ENCODE results near the gene EIF5. TPM values are rescaled to one million over a fixed set of nuclear protein-coding genes. Genes with fewer than 3 reads are reported as not detected.

Gene EIF5
- total and polyA plus RNA-seq, 3 experiments from 2014 or later = 312 to 409 (median 394) TPM

DNA sequence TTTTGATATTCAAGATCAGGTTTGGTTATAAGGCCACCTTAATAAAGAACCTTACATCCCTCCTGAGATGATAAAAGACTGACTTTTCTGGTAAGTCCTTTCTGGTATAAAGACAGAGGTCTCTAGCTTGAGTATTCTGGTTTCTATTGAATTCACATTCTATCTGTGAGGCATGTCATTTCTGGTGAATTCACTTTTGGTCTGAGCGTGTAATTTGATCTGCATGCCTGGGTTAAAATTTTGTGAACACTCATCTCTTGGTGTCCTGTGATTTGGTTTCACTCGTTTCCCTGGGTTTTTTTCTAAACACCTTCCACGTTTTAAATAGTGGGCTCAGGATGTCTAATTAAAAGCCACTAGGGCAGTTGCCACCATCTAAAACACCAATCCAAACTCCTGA, 12.2 kb downstream of the EIF5 start:
- CTCF ChIA-PET = interaction anchor here (1.3 to 2.3 kb wide), 2 partner anchors 12 to 47 kb away, joined by 4 to 5 read pairs; partner anchors contain the start of gene EIF5
- Histone ChIP-seq H3K36me3 (ENCODE audit: insufficient read depth, low read length) (peaks cover 27% of the 10 kb centered on the region), H3K27ac (ENCODE audit: low read depth, low read length) (no peak overlapping the region), H3K4me3 (ENCODE audit: low read length) (no peak overlapping the region), H3K9me3 (ENCODE audit: low read length) (no peaks in the 10 kb centered on the region), H3K4me1 (ENCODE audit: insufficient read depth, low read length) (no peaks in the 10 kb centered on the region), H3K27me3 (ENCODE audit: insufficient read depth, low read length, poor library complexity, severe bottlenecking) (no peaks in the 10 kb centered on the region)
- H3K4me1 Mint-ChIP-seq = peaks cover 8 to 18% (median 13%) of the 10 kb centered on the region in 3 donors
- no peak overlapping the region for H3K4me3 Mint-ChIP-seq
- peaks cover 0 to 40% (median 11%) of the 10 kb centered on the region in 3 donors for H3K36me3 Mint-ChIP-seq
- no peaks in the 10 kb centered on the region for H3K9me3 Mint-ChIP-seq
- POLR2A ChIA-PET = interaction anchor here (0.7 to 3.5 kb wide), 3 partner anchors 11 to 1541 kb away, joined by 3 to 21 read pairs (median 6); partner anchors contain the start of gene EIF5
- H3K27ac Mint-ChIP-seq = peak overlapping the region in 1 of 8 donors; percentile 69
- H3K27me3 Mint-ChIP-seq = peaks cover 0 to under 1% of the 10 kb centered on the region in 2 donors
- DNase-seq = no peak

DNA sequence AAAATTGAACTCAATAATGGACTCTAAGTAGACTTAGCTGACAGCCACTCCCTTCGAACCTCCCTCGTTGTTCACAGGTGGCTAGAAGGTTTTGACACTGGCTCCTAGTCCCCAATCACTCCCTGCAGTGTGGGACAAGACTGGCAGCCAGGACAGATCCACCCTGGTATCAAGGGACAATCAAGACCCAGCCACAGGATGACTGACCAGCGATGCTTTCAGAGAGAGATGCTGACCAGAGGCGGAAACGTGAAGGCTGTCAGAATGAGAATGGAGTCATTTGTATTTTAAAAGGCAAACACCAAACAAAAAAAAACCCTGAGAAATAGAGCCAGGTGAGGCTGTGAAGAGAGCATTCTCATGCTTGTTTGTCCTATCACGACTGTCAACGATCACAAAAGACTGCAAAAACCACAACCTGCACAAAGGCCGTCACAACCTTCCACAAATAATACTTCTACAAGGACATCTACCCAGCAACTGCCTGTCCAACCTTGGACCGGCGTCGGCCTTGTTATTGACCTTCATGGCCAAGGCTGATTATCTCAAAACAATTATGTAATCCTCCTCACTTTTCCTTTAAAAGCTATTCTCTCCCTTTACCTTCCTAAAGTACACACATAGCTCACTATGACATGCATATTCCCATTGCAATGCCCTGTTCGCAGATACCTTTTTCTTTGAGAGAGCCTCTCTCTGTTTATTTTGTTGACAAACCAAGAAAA, 13.2 kb downstream of the EIF5 start:
- Mint-ChIP-seq H3K4me3 (no peak overlapping the region), H3K27ac (peak overlapping the region in 1 of 8 donors; percentile 48), H3K9me3 (no peaks in the 10 kb centered on the region), H3K36me3 (peaks cover 0 to 30% (median 4%) of the 10 kb centered on the region in 3 donors), H3K4me1 (peaks cover 3 to 9% (median 7%) of the 10 kb centered on the region in 3 donors), H3K27me3 (peaks cover 3% of the 10 kb centered on the region in 2 donors)
- DNase-seq = no peak
- Histone ChIP-seq H3K27me3 (ENCODE audit: insufficient read depth, low read length, poor library complexity, severe bottlenecking) (no peaks in the 10 kb centered on the region), H3K27ac (ENCODE audit: low read depth, low read length) (no peak overlapping the region), H3K36me3 (ENCODE audit: insufficient read depth, low read length) (peaks cover 17% of the 10 kb centered on the region), H3K4me1 (ENCODE audit: insufficient read depth, low read length) (no peaks in the 10 kb centered on the region), H3K4me3 (ENCODE audit: low read length) (no peak overlapping the region), H3K9me3 (ENCODE audit: low read length) (no peaks in the 10 kb centered on the region)
- ChIA-PET POLR2A (interaction anchor here (0.8 kb wide), 1 partner anchor 12 kb away, joined by 3 read pairs; no protein-coding TSS in a partner anchor), CTCF (interaction anchor here (1.3 kb wide), 1 partner anchor 47 kb away, joined by 4 read pairs; no protein-coding TSS in a partner anchor)

DNA sequence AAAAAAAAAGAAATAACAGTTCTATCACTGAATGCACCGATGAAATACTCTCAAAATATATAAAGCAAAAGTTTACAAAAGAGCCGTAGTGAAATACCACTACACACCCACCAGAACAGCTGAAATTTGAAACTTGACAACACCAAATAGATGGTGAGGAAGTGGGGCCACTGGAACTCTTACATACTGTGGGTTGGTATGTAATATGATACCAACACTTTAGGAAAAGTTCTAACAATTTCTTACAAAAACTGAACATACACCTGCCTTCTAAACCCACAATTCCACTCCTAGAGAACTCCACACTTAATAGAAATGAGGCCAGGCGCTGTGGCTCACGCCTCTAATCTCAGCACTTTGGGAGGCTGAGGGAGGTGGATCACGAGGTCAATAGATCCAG, 14.1 kb downstream of the EIF5 start:
- H3K9me3 Mint-ChIP-seq = no peaks in the 10 kb centered on the region
- H3K27me3 Mint-ChIP-seq = peaks cover 3 to 7% of the 10 kb centered on the region in 2 donors
- no peak overlapping the region for H3K27ac ChIP-seq (ENCODE audit: low read depth, low read length)
- H3K36me3 ChIP-seq (ENCODE audit: insufficient read depth, low read length) = peaks cover 8% of the 10 kb centered on the region
- no peak overlapping the region for H3K27ac Mint-ChIP-seq
- no peaks in the 10 kb centered on the region for H3K4me1 ChIP-seq (ENCODE audit: insufficient read depth, low read length)
- POLR2A ChIA-PET = no interaction called here
- no peak overlapping the region for H3K4me3 ChIP-seq (ENCODE audit: low read length)
- peaks cover 0 to 22% (median 4%) of the 10 kb centered on the region in 3 donors for H3K36me3 Mint-ChIP-seq
- H3K4me3 Mint-ChIP-seq = no peak overlapping the region
- H3K9me3 ChIP-seq (ENCODE audit: low read length) = no peaks in the 10 kb centered on the region
- CTCF ChIA-PET = interaction anchor here (1.1 kb wide), 1 partner anchor 12 kb away, joined by 3 read pairs; no protein-coding TSS in a partner anchor
- peaks cover 2 to 7% (median 3%) of the 10 kb centered on the region in 3 donors for H3K4me1 Mint-ChIP-seq
- no peaks in the 10 kb centered on the region for H3K27me3 ChIP-seq (ENCODE audit: insufficient read depth, low read length, poor library complexity, severe bottlenecking)
- no peak for DNase-seq

DNA sequence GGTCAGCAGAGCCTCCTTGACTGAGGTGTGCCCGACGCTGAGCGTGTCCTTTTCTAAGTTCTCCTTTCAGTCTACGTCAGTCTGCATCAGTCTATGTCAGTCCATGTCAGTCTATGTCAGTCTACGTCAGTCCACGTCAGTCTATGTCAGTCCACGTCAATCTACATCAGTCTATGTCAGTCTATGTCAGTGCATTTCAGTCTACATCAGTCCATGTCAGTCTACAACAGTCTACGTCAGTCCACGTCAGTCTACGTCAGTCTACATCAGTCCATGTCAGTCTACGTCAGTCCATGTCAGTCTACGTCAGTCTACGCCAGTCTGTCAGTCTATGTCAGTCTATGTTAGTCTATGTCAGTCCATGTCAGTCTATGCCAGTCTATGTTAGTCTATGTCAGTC, 15.9 kb downstream of the EIF5 start:
- DNase-seq = no peak
- Histone ChIP-seq H3K36me3 (ENCODE audit: insufficient read depth, low read length) (no peaks in the 10 kb centered on the region), H3K27ac (ENCODE audit: low read depth, low read length) (no peak overlapping the region), H3K27me3 (ENCODE audit: insufficient read depth, low read length, poor library complexity, severe bottlenecking) (no peaks in the 10 kb centered on the region), H3K4me3 (ENCODE audit: low read length) (no peak overlapping the region), H3K9me3 (ENCODE audit: low read length) (no peaks in the 10 kb centered on the region), H3K4me1 (ENCODE audit: insufficient read depth, low read length) (no peaks in the 10 kb centered on the region)
- H3K27ac Mint-ChIP-seq = no peak overlapping the region
- peaks cover 7 to 14% of the 10 kb centered on the region in 2 donors for H3K27me3 Mint-ChIP-seq
- ChIA-PET CTCF (no interaction called here), POLR2A (no interaction called here)
- H3K36me3 Mint-ChIP-seq = peaks cover 0 to 4% (median 0%) of the 10 kb centered on the region in 3 donors
- H3K9me3 Mint-ChIP-seq = no peaks in the 10 kb centered on the region
- H3K4me3 Mint-ChIP-seq = no peak overlapping the region
- H3K4me1 Mint-ChIP-seq = peaks cover 2 to 7% (median 3%) of the 10 kb centered on the region in 3 donors

DNA sequence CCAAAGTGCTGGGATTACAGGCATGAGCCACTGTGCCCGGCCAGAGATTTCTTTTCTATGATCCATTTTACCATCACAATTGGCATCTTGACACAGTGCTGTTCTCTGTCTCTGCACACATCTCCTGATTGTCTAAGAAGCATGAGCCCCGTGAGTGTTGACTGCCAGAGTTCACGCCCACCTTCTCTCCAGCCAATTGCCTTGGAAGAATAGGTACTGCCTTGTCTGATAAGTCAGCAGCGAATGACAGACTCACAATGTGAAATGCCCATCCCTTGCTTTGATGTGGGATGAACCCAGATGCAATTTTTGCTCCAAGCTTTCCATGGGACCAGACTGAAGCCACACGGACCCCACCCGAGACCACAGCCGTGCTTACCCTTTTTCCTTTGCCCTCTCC, 19.3 kb downstream of the EIF5 start:
- no peak overlapping the region for H3K27ac Mint-ChIP-seq
- CTCF ChIA-PET = interaction anchor here (1.0 kb wide), 1 partner anchor 37 kb away, joined by 3 read pairs; no protein-coding TSS in a partner anchor
- H3K4me3 Mint-ChIP-seq = no peak overlapping the region

DNA sequence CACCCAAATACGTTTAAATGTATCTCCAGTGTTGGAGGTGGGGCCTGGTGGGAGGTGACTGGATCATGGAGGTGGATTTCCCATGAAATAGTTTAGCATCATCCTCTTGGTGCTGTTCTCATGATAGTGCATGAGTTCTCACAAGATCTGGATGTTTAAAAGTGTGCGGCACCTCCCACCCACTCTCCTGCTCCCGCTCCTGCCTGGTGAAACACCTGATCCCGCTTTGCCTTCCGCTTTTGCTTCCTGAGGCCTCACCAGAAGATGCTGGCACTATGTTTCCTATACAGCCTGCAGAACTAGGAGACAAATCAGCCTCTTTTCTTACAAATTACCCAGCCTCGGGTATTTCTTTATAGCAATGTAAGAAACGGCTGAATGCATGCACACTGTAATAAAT, 20.1 kb downstream of the EIF5 start:
- no peaks in the 10 kb centered on the region for H3K36me3 ChIP-seq (ENCODE audit: insufficient read depth, low read length)
- no peaks in the 10 kb centered on the region for H3K27me3 ChIP-seq (ENCODE audit: insufficient read depth, low read length, poor library complexity, severe bottlenecking)
- no peak overlapping the region for H3K27ac ChIP-seq (ENCODE audit: low read depth, low read length)
- ChIA-PET CTCF (no interaction called here), POLR2A (no interaction called here)
- DNase-seq = no peak
- H3K9me3 ChIP-seq (ENCODE audit: low read length) = no peaks in the 10 kb centered on the region
- peaks cover 0 to 3% (median 0%) of the 10 kb centered on the region in 5 donors for H3K9me3 Mint-ChIP-seq
- no peak overlapping the region for H3K4me3 ChIP-seq (ENCODE audit: low read length)
- no peaks in the 10 kb centered on the region for H3K4me1 ChIP-seq (ENCODE audit: insufficient read depth, low read length)
- H3K4me3 Mint-ChIP-seq = no peak overlapping the region
- peaks cover 9 to 20% of the 10 kb centered on the region in 2 donors for H3K27me3 Mint-ChIP-seq
- peaks cover 5 to 13% (median 7%) of the 10 kb centered on the region in 3 donors for H3K4me1 Mint-ChIP-seq
- H3K27ac Mint-ChIP-seq = no peak overlapping the region
- no peaks in the 10 kb centered on the region for H3K36me3 Mint-ChIP-seq

More for the DNA sequence above, 19.3 kb downstream of the EIF5 start:
- H3K4me1 Mint-ChIP-seq = peaks cover 5 to 13% (median 7%) of the 10 kb centered on the region in 3 donors
- POLR2A ChIA-PET = no interaction called here
- H3K4me3 ChIP-seq (ENCODE audit: low read length) = no peak overlapping the region
- no peaks in the 10 kb centered on the region for H3K9me3 ChIP-seq (ENCODE audit: low read length)
- DNase-seq = no peak
- H3K27me3 ChIP-seq (ENCODE audit: insufficient read depth, low read length, poor library complexity, severe bottlenecking) = no peaks in the 10 kb centered on the region
- H3K27me3 Mint-ChIP-seq = peaks cover 9 to 20% of the 10 kb centered on the region in 2 donors
- H3K4me1 ChIP-seq (ENCODE audit: insufficient read depth, low read length) = no peaks in the 10 kb centered on the region
- no peak overlapping the region for H3K27ac ChIP-seq (ENCODE audit: low read depth, low read length)
- H3K36me3 ChIP-seq (ENCODE audit: insufficient read depth, low read length) = no peaks in the 10 kb centered on the region
- no peaks in the 10 kb centered on the region for H3K36me3 Mint-ChIP-seq
- H3K9me3 Mint-ChIP-seq = peaks cover 0 to 3% (median 0%) of the 10 kb centered on the region in 5 donors

DNA sequence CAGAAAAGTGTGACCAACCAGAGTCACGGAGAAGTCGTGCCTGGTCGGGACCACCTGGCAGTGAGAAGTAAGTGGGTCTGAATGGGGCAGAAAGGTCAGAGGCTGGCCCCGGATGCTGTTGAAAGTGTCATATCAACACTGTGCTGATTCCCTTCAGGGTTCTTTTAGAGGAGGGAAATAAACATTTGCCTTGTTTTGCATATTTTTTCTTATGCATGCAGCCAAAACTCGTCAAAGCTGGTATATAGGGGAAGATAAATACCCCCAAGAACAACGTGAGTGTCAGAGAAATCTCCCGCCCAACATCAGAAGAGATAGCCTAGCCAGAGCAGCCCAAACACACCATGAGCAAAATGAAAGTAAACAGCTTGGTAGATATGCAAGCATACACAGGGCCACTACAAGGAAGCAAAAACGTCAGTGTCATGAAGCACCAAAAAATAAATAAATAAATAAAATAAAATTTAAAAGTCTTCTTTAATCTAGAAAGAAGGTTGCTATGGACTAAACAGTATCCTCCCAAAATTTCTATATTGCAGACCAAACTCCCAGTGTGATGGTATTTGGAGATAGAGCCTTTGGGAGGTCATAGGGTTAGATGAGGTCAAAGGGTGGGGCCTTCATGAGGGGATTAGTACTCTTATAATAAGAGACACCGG, 22.1 kb downstream of the EIF5 start:
- ChIA-PET CTCF (interaction anchor here (2.1 kb wide), 1 partner anchor 13 kb away, joined by 5 read pairs; no protein-coding TSS in a partner anchor), POLR2A (no interaction called here)
- Mint-ChIP-seq H3K4me1 (peaks cover 5 to 13% (median 7%) of the 10 kb centered on the region in 3 donors), H3K27ac (peak overlapping the region in 2 of 8 donors; percentile 8 to 81), H3K27me3 (peaks cover 13 to 28% of the 10 kb centered on the region in 2 donors), H3K4me3 (peak overlapping the region in 2 of 7 donors; percentile 40 to 46), H3K9me3 (peaks cover 0 to 3% (median 0%) of the 10 kb centered on the region in 5 donors), H3K36me3 (no peaks in the 10 kb centered on the region)
- Histone ChIP-seq H3K27me3 (ENCODE audit: insufficient read depth, low read length, poor library complexity, severe bottlenecking) (no peaks in the 10 kb centered on the region), H3K9me3 (ENCODE audit: low read length) (no peaks in the 10 kb centered on the region), H3K27ac (ENCODE audit: low read depth, low read length) (peak overlapping the region; percentile 24), H3K36me3 (ENCODE audit: insufficient read depth, low read length) (no peaks in the 10 kb centered on the region), H3K4me3 (ENCODE audit: low read length) (no peak overlapping the region), H3K4me1 (ENCODE audit: insufficient read depth, low read length) (no peaks in the 10 kb centered on the region)
- DNase-seq = no peak

All from CD8-positive, alpha-beta memory T cell (primary cell).